ENCODE results near the gene DNAJC30.

DNAJC30 gene

DNA sequence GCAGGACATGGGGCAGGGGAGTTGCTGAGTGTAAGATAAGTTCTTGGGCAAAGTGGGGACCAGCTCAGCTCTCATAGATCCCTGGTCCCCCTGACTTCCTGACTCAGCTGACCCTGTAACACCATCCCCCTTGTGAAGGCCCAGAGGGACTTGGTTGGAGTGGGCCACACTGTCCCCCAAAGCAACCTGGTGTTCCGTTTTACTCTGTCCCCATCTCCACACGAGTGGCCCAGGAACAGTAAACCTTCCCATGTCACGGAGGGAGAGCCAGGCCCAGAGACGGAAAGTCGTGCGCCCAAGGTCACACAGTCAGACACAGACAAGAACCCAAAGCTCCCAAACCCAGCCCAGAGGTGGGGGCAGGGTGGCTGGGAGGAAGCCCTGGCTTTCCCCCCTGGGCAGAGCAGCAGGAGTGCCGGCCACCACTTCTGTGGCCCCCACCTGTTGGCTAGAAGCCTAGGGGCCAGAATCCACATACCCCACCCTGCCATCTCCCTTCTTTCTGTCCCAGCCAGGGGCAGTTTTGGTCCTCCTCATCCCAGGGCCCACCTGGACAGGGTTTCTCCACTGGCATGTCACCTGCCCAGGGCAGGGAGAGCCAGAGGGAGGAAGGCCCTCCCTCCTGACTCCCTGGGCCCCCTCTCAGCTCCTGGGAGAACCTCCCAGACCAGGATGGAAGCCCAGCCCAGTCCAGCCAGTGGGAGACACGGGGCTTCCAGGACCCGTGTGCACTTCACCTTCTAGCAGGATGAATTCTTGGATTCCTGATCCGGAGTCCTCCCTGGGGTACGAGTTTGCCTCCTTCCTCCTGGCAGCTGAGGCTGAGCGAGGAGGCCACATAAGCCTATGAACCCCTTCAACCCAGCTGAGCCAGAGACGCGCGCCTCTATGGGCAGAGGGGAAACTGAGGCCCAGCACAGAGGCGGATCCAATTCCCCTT, 36.2 kb downstream of the DNAJC30 start:
- DNase-seq, result no peak

GRCh38 chr7:73645643-73646174, 37.5 kb downstream of the DNAJC30 start:
- DNase-seq, result no peak

- DNase-seq, result no peak
Observed at GRCh38 chr7:73644688-73645286, 38.5 kb downstream of the DNAJC30 start.

DNA sequence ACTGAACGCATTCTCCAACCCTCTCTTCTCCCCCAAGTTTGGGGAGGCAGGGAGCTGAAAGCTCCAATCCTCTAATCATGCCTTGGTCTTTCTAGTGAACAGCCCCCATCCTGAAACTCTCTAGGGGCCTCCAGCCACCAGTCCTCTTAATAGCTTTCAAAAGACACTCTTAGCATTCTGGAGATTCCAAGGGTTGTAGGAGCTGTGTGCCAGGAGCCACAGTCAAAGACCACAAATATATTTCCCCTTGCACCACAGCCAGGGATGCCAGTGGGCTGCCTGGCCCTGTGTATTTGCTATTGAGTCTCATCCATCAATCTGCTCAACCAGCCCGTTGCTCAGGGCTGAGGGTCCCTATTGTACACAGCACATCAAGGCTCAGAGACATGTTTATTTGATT, 40.4 kb downstream of the DNAJC30 start:
- no peak for DNase-seq

- DNase-seq, result no peak
Observed at GRCh38 chr7:73638911-73639310, 44.3 kb downstream of the DNAJC30 start.

DNA sequence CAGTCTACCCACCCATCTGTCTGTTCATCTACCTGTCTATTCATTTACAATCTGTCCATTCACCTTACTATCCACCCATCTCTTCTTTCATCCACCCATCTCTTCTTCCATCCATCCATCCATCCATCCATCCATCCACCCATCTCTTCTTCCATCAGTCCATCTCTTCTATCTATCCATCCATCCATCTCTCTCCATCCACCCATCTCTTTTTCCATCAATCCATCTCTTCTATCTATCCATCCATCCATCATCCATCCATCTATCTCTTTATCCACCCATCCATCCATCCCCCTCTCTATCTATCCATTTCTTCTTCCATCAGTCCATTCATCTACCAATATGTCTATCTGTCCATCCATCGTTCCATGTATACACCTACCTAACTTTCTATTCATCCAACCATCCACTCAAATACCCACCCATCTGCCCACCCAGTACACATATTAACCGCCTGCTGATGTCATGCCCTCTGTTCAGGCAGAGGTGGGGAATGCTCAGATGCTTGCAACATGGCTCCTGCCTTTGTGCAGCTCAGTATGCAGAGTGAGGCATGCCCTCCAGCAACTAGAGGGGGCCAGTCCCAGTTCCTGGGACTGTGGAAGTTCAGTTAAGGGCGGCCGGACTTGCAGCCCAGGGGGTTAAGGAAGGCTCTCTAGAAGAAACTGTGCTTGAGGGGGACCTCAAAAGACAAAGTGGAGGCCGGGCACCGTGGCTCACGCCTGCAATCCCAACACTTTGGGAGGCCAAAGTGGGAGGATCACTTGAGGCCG, 47.6 kb downstream of the DNAJC30 start:
- DNase-seq, result no peak

- DNase-seq, result no peak
Observed at GRCh38 chr7:73633844-73634243, 49.4 kb downstream of the DNAJC30 start.

DNA sequence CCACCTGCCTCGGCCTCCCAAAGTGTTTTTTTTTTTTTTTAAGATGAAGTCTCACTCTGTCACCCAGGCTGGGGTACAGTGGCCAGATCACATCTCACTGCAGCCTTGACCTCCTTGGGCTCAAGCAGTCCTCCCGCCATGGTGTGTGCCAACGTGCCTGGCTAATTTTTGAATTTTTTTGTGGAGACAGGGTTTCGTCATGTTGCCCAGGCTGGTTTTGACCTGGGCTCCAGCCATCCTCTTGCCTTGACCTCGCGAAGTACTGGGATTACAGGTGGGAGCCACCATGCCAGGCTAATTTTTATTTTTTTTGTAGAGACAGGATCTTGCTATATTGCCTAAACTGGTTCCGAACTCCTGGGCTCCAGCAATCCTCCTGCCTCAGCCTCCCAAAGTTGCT, 49.9 kb downstream of the DNAJC30 start:
- no peak for DNase-seq

- DNase-seq, result no peak
Observed at GRCh38 chr7:73631558-73631957, 51.7 kb downstream of the DNAJC30 start.

All from DMS 273 treated with DMSO at 0.1 percent for 48 hours (cell line).